Testis (tissue), 2 donors: Measurements from ENCODE around the gene TGFBRAP1.

Experiments
- CTCF ChIP-seq, 3 experiments: fragments of 450-650 bp in 2 of 3; fragments of 200-600 bp in 1 of 3; sonication (generic) in 1 of 3; IDR thresholded peaks; one replicate each; pipeline ENCODE4 v1.5.1; 2016 to 2019; ENCODE audit warnings: antibody characterized with exemption in 3 of 3, mild to moderate bottlenecking in 2 of 3, moderate library complexity in 1 of 3
- POLR2A ChIP-seq: fragments of 450-650 bp; IDR thresholded peaks from one replicate; pipeline ENCODE4 v1.6.1; 2017; ENCODE audit warnings: antibody characterized with exemption, mild to moderate bottlenecking, moderate library complexity

GRCh38 chr2:105215586-105216192, 113.8 kb downstream of the TGFBRAP1 start:
- TF ChIP-seq CTCF (IDR thresholded peaks at IDR 0.05) (no peak), POLR2A (no peak)
